ENCODE data around the gene RAB28. TPM values are rescaled to one million over a fixed set of nuclear protein-coding genes. Genes with fewer than 3 reads are reported as not detected.

RAB28 gene
- total RNA-seq, 1 experiment from 2014 or later: 19.8 TPM

GRCh38 chr4:13529128-13529919 is 45.2 kb upstream of the RAB28 start:
- Histone ChIP-seq H2BK5ac (ENCODE audit: insufficient read length, low read length) (no peak overlapping the region), H3K4ac (ENCODE audit: low read depth, low read length) (no peak overlapping the region), H3K18ac (ENCODE audit: insufficient read length, low read depth, low read length) (no peak overlapping the region), H3K79me1 (ENCODE audit: insufficient read depth, low read depth, low read length, poor library complexity, severe bottlenecking) (no peaks in the 10 kb centered on the region), H2BK15ac (ENCODE audit: low read depth, low read length) (no peak overlapping the region), H2BK120ac (ENCODE audit: low read depth, low read length, poor library complexity, severe bottlenecking) (no peak overlapping the region), H3K27me3 (ENCODE audit: insufficient read depth, low read length) (peaks cover 90% of the 10 kb centered on the region), H3K4me2 (ENCODE audit: insufficient read depth, insufficient read length, low read length) (peak overlapping the region; percentile 46), H4K5ac (ENCODE audit: insufficient read length, low read depth, low read length) (no peak overlapping the region), H2AFZ (ENCODE audit: low read length) (no peak overlapping the region), H3K14ac (ENCODE audit: insufficient read depth, low read length) (no peak overlapping the region), H2BK12ac (ENCODE audit: insufficient read length, low read depth, low read length) (no peak overlapping the region), H2BK20ac (ENCODE audit: low read depth, low read length, poor library complexity, severe bottlenecking) (no peak overlapping the region), H3K23me2 (ENCODE audit: insufficient read length, low read depth, low read length, poor library complexity, severe bottlenecking) (peaks cover 7% of the 10 kb centered on the region), H2AK5ac (ENCODE audit: insufficient read length, low read length) (no peak overlapping the region), H3K4me1 (ENCODE audit: insufficient read depth, low read length) (peaks cover 4% of the 10 kb centered on the region), H3K9me3 (ENCODE audit: control insufficient read depth, low read depth, low read length) (peaks cover 3% of the 10 kb centered on the region), H4K8ac (replicated peaks; ENCODE audit: insufficient read length, low read depth, low read length) (no peak overlapping the region), H3T11ph (ENCODE audit: low read length) (no peak overlapping the region), H3K56ac (ENCODE audit: insufficient read length, low read depth, low read length) (no peak overlapping the region), H3K27ac (ENCODE audit: insufficient read length, low read depth, low read length) (no peak overlapping the region), H3K79me2 (ENCODE audit: insufficient read depth, low read length) (no peaks in the 10 kb centered on the region), H3K23ac (ENCODE audit: insufficient read length, low read depth, low read length) (no peak overlapping the region), H4K91ac (ENCODE audit: insufficient read length, low read depth, low read length) (no peak overlapping the region), H4K20me1 (ENCODE audit: control insufficient read depth, insufficient read depth, insufficient read length) (no peaks in the 10 kb centered on the region), H3K9ac (ENCODE audit: extremely low read depth, insufficient read length, low read length) (no peak overlapping the region)
- peaks cover 5% of the 10 kb centered on the region in 2 experiments for H3K9me3 Mint-ChIP-seq
- H3K27me3 Mint-ChIP-seq (ENCODE audit: low read depth): peaks cover 99% of the 10 kb centered on the region
- DNase-seq: no peak
- peaks cover 2 to 5% (median 4%) of the 10 kb centered on the region in 3 experiments; a peak in 5 of 7 replicates for H3K36me3 Mint-ChIP-seq (ENCODE audit: insufficient read depth in 1 of 3, low read depth in 3 of 3)
- H3K27ac Mint-ChIP-seq: no peak overlapping the region
- peak overlapping the region in 1 of 2 experiments; percentile 59; a peak in 2 of 5 replicates for H3K4me3 Mint-ChIP-seq
- H3K4me1 Mint-ChIP-seq: peaks cover 44 to 45% of the 10 kb centered on the region in 2 experiments
- WGBS (ENCODE audit: extremely low coverage, insufficient read length, low lambda C conversion rate): no CpG with 5 or more reads among the region's 37 CpGs
- TF ChIP-seq, protein P1, sequence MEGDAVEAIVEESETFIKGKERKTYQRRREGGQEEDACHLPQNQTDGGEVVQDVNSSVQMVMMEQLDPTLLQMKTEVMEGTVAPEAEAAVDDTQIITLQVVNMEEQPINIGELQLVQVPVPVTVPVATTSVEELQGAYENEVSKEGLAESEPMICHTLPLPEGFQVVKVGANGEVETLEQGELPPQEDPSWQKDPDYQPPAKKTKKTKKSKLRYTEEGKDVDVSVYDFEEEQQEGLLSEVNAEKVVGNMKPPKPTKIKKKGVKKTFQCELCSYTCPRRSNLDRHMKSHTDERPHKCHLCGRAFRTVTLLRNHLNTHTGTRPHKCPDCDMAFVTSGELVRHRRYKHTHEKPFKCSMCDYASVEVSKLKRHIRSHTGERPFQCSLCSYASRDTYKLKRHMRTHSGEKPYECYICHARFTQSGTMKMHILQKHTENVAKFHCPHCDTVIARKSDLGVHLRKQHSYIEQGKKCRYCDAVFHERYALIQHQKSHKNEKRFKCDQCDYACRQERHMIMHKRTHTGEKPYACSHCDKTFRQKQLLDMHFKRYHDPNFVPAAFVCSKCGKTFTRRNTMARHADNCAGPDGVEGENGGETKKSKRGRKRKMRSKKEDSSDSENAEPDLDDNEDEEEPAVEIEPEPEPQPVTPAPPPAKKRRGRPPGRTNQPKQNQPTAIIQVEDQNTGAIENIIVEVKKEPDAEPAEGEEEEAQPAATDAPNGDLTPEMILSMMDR (conservative IDR thresholded peaks at IDR 0.05): no peak
